ENCODE results near the gene TMEM9B.
"Not testable (repeated sequence)": the region's sequence is repeated elsewhere in the genome, so short reads cannot be mapped to it uniquely, and the experiment has no call there.

TMEM9B gene

GRCh38 chr11:8959546-8960166 lies 4.6 kb downstream of the TMEM9B start:
- no peaks in the 10 kb centered on the region for H3K9me3 Mint-ChIP-seq
- no peak overlapping the region for H3K4me3 Mint-ChIP-seq
- DNase-seq (peak; percentile 24), ATAC-seq (replicated peaks) (peak; percentile 35 to 41)
- H3K27ac Mint-ChIP-seq: no peak overlapping the region
- peaks cover 11 to 18% of the 10 kb centered on the region in 2 donors for H3K36me3 Mint-ChIP-seq
- H3K27me3 Mint-ChIP-seq: no peaks in the 10 kb centered on the region
- H3K4me1 Mint-ChIP-seq: peaks cover 15 to 37% of the 10 kb centered on the region in 2 donors

GRCh38 chr11:8956860-8957259 lies 7.4 kb downstream of the TMEM9B start:
- peaks cover 7 to 24% of the 10 kb centered on the region in 2 donors for H3K4me1 Mint-ChIP-seq
- no peaks in the 10 kb centered on the region for H3K27me3 Mint-ChIP-seq
- H3K4me3 Mint-ChIP-seq: no peak overlapping the region
- H3K27ac Mint-ChIP-seq: no peak overlapping the region
- DNase-seq (no peak), ATAC-seq (replicated peaks) (no peak)
- no peaks in the 10 kb centered on the region for H3K9me3 Mint-ChIP-seq
- H3K36me3 Mint-ChIP-seq: peaks cover 20 to 26% of the 10 kb centered on the region in 2 donors

DNA sequence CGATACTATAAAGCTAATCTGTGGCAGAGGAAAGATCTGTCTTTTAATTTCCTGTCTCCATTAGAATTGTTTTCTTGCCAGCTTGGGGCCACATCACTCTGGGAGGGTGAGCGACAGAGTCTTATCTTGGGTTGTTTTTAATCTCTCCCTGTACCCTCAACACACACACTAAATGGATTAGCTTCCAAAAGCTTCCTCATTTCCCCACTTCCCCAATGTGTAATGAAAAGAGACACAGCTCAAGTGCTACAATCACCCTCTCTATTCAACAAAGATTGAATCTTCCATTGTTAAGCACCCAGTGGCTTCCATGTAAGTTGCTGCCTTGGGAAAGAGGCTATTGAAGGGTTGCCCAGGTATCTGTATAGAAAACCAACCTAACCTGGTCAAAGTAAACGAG lies 15.4 kb downstream of the TMEM9B start:
- Mint-ChIP-seq H3K4me3 (no peak overlapping the region), H3K36me3 (peaks cover 16 to 36% of the 10 kb centered on the region in 2 donors), H3K27ac (no peak overlapping the region), H3K27me3 (no peaks in the 10 kb centered on the region), H3K4me1 (no peaks in the 10 kb centered on the region), H3K9me3 (no peaks in the 10 kb centered on the region)
- no peak for ATAC-seq (replicated peaks)
- DNase-seq: no peak

DNA sequence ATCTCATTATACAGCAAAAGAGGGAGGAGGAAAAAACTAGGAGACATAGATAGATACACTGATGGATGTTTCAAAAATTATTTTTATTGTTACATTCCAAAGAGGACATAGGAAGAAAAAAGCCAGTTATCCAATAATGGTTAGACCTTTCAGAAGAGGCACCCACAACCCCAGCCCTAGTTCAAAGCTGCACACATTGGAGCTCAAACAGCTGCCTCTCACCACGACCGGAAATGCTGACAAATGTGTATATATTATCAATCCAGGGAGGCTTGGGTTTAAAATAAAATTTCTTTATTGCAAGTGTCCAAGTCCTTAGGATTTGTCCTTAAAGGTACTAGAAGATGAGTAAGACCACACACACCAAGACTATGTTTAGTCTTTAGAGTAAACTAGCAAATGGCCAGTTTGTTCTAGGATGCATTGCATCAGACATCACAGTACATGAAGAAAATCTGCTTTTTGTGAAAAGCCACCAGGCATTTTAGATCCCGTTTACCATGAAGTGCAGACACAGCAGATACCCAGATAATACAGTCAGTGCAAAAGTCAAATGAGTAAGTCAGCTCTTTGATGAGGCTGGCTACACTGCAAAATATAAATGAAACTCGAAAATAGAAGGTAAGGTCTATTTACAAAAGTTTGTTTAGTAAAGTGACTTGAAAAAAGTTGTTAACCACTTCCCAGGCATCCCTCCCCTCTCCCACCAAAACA lies 16.9 kb downstream of the TMEM9B start:
- H3K27ac Mint-ChIP-seq: no peak overlapping the region
- H3K4me3 Mint-ChIP-seq: no peak overlapping the region
- H3K4me1 Mint-ChIP-seq: no peaks in the 10 kb centered on the region
- DNase-seq (no peak), ATAC-seq (replicated peaks) (no peak)
- H3K27me3 Mint-ChIP-seq: no peaks in the 10 kb centered on the region
- no peaks in the 10 kb centered on the region for H3K9me3 Mint-ChIP-seq
- peaks cover 11 to 28% of the 10 kb centered on the region in 2 donors for H3K36me3 Mint-ChIP-seq

- Mint-ChIP-seq H3K27me3 (peaks cover 0 to 7% of the 10 kb centered on the region in 2 donors), H3K36me3 (peaks cover 5 to 12% of the 10 kb centered on the region in 2 donors), H3K4me1 (no peaks in the 10 kb centered on the region), H3K4me3 (no peak within 1 kb of the TSS), H3K9me3 (no peaks in the 10 kb centered on the region), H3K27ac (no peak within 1 kb of the TSS)
- ATAC-seq (replicated peaks) (no peak), DNase-seq (no peak)
Measured at GRCh38 chr11:8942518-8943066, 21.6 kb downstream of the TMEM9B start, which contains the start of gene ASCL3. TSS of gene ASCL3 (minus strand) at chr11:8943016. CDS start at chr11:8938161, 4,855 bp downstream.

- DNase-seq: no peak
- peaks cover 0 to 7% of the 10 kb centered on the region in 2 donors for H3K27me3 Mint-ChIP-seq
- peaks cover 0 to 4% of the 10 kb centered on the region in 2 donors for H3K36me3 Mint-ChIP-seq
- H3K4me1 Mint-ChIP-seq: peaks cover 0 to 2% of the 10 kb centered on the region in 2 donors
- H3K27ac Mint-ChIP-seq: no peak overlapping the region
- H3K4me3 Mint-ChIP-seq: no peak overlapping the region
- no peak for ATAC-seq (replicated peaks)
- H3K9me3 Mint-ChIP-seq: no peaks in the 10 kb centered on the region
Measured at GRCh38 chr11:8941341-8942103, 22.7 kb downstream of the TMEM9B start.

GRCh38 chr11:8937659-8938058 lies 26.6 kb downstream of the TMEM9B start:
- Mint-ChIP-seq H3K4me3 (no peak overlapping the region), H3K4me1 (peaks cover 0 to 2% of the 10 kb centered on the region in 2 donors), H3K27ac (no peak overlapping the region), H3K9me3 (no peaks in the 10 kb centered on the region), H3K36me3 (no peaks in the 10 kb centered on the region), H3K27me3 (peaks cover 0 to 7% of the 10 kb centered on the region in 2 donors)
- DNase-seq: no peak
- ATAC-seq (replicated peaks): no peak

DNA sequence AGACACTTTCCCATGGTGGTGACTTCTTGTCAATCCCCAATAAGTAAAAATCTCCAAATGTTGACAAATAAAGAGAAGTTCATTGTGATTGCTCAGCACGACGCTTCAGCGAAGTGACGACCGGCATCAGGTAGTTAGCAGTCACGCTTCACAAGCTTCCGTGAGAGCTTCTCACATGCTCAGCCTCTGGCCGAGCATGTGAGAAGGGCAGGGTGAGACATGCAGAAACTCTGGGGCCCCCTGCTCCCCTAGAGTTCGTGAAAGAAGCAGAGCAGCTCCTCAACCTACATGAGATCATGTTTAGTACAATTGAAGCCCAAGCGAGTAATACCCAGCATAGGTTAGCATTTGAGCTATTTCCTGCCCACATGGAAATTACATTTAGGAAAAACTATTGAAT lies 27.1 kb downstream of the TMEM9B start:
- H3K9me3 Mint-ChIP-seq: no peaks in the 10 kb centered on the region
- no peak for ATAC-seq (replicated peaks)
- no peaks in the 10 kb centered on the region for H3K36me3 Mint-ChIP-seq
- peaks cover 0 to 2% of the 10 kb centered on the region in 2 donors for H3K4me1 Mint-ChIP-seq
- H3K4me3 Mint-ChIP-seq: no peak overlapping the region
- no peak for DNase-seq
- H3K27ac Mint-ChIP-seq: peak overlapping the region; percentile 25
- H3K27me3 Mint-ChIP-seq: peaks cover 0 to 7% of the 10 kb centered on the region in 2 donors

GRCh38 chr11:8935789-8936188 lies 28.5 kb downstream of the TMEM9B start:
- H3K27ac Mint-ChIP-seq; ATAC-seq (replicated peaks); H3K4me1 Mint-ChIP-seq; H3K27me3 Mint-ChIP-seq; H3K36me3 Mint-ChIP-seq; H3K4me3 Mint-ChIP-seq; H3K9me3 Mint-ChIP-seq; DNase-seq: not testable (repeated sequence)

DNA sequence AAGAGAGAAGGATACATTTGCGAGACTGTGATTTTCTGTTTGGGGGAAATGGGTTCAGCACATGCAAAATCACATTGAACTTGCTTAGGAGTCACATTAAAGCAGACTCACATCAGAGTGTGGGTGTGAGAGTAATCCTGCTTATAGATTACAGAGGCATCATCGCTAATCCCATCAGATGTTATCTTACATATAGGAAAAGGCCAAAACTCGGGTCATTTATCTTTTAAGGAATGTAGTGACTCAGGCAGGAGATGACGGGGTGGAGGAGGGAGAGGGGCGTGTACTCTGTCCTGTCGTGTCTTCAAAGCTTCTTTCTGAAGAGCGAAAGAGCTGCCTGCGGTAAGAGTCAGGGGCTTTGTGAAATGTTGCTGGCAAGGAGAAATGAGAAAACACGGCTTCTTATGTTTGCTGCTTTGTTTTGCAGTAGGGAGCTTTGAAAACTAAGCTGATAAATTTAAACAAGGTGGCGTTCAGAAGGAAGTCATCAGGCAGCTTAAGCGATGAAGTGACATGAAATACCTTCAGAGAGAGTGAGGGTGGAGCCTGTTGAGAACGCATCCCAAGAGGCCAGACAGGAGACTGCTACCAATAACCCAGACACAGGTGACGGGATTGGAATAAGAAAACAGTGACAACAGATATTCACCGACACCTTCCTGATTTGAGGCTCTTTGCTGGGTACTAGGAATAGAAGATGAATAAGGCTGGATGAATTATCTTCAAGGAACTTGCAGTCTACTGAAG lies 29.3 kb downstream of the TMEM9B start:
- no peak for ATAC-seq (replicated peaks)
- Mint-ChIP-seq H3K27ac (peak overlapping the region; percentile 0), H3K27me3 (no peaks in the 10 kb centered on the region), H3K9me3 (no peaks in the 10 kb centered on the region), H3K4me1 (peaks cover 0 to 2% of the 10 kb centered on the region in 2 donors), H3K4me3 (no peak overlapping the region), H3K36me3 (no peaks in the 10 kb centered on the region)
- DNase-seq: no peak

DNA sequence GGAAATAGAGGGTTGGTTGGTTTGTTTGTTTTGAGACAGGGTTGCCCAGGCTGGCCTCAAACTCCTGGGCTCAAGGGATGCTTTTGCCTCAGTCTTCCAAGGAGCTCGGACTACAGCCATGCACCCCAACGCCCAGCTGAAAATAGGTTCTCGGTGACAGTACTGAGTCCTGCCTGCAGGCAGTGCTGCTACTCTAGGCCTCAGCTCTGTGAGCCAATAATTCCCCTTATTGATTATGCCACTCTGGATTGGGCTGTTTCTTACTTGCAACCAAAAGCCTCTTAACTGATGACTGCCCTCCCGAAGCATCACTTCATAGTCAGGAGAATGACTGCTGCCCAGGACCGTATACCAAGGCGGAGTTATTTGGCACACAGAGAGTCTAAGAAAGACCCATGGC lies 30.3 kb downstream of the TMEM9B start:
- no peak for ATAC-seq (replicated peaks)
- no peaks in the 10 kb centered on the region for H3K9me3 Mint-ChIP-seq
- H3K27ac Mint-ChIP-seq: no peak overlapping the region
- H3K27me3 Mint-ChIP-seq: no peaks in the 10 kb centered on the region
- no peaks in the 10 kb centered on the region for H3K36me3 Mint-ChIP-seq
- no peak overlapping the region for H3K4me3 Mint-ChIP-seq
- peaks cover 0 to 2% of the 10 kb centered on the region in 2 donors for H3K4me1 Mint-ChIP-seq
- DNase-seq: no peak

DNA sequence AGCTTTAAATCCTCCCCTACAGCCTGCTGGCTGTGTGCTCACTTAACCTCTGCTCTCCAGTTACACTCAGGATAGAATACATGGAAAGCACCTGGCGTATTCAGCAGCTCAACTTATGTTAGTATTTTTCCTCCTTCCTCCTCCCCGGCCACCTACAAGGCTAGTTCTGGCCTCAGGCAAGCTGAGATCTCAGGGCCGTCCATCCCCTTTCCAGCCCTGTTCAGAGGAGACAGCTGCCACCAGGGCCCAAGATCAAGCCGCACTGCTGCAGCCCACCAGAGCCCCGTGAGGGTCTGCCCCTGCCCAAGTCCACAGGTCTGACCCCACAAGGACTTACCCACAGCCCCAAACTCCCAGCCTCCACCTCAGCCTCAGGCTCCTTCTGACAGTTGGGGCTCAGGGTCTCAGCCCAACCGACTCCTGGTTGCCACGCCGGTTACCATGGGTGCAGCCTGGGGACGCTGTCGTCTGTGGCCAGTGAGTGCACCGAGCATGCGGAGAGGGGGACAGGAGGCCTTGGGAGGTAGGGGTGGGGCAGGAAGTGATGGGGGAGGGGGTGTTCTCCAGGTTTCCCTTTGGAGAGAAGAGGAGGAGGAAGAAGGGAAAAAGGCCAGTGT lies 31.6 kb downstream of the TMEM9B start, which contains the start of gene C11orf16:
C11orf16 (minus strand) TSS at position 384 of the 617 bp plus-strand sequence. CDS start 639 bp downstream, outside the sequence.
- H3K36me3 Mint-ChIP-seq: no peaks in the 10 kb centered on the region
- H3K27ac Mint-ChIP-seq: no peak within 1 kb of the TSS
- no peaks in the 10 kb centered on the region for H3K9me3 Mint-ChIP-seq
- no peak for DNase-seq
- ATAC-seq (replicated peaks): no peak
- H3K4me3 Mint-ChIP-seq: no peak within 1 kb of the TSS
- no peaks in the 10 kb centered on the region for H3K27me3 Mint-ChIP-seq
- H3K4me1 Mint-ChIP-seq: peaks cover 0 to 2% of the 10 kb centered on the region in 2 donors

DNA sequence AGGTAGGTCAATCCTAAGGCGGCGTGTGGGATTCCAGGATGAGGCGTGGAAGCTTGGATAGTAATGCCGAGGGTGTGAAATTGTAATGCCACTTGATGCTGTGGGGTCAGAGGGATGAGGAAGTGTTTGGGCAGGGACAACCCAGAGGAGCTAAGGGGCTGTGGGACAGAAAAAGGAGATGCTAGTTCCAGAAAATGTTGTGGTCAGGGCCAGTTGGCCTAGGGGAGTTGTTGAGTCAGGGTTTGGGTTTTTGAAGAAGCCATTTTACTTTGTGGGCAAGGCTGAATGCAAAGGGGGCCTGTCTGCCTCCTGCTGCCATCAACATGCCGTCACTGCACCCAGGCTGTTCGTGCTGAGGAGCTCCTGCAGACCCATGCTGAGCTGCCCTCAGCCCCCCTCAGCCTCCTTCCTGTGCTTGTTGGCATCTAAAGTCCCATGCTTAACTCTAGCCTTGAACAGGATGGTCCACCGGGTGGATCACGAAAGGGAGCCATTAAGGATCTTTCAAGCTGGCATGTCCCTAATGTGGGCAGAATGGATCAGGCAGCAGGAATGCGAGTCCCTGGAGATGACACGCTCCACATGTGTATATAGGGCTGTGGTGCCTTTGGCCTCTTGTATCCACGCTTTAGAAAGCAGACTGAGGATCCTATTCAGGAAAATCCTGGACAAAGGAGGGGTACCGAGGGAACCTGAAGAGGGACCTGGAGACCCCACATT lies 33.6 kb downstream of the TMEM9B start:
- DNase-seq (no peak), ATAC-seq (replicated peaks) (no peak)

More for the DNA sequence above, 33.6 kb downstream of the TMEM9B start:
- H3K36me3 Mint-ChIP-seq: no peaks in the 10 kb centered on the region
- H3K9me3 Mint-ChIP-seq: no peaks in the 10 kb centered on the region
- H3K4me1 Mint-ChIP-seq: no peaks in the 10 kb centered on the region
- no peak overlapping the region for H3K4me3 Mint-ChIP-seq
- no peaks in the 10 kb centered on the region for H3K27me3 Mint-ChIP-seq
- no peak overlapping the region for H3K27ac Mint-ChIP-seq

All from stimulated activated naive B cell treated with anti-CD40 and anti-IgM and Interleukin-4, amounts not matched to agents 10 μg/mL and 1 μg/mL and 100 μg/mL, for 72 hours (primary cell).